GM12864 (cell line): Measurements from ENCODE around the gene CDH7.

Experiments used
- DNase-seq: peaks from one replicate; pipeline ENCODE4 v3.0.0-alpha.2; 2011; ENCODE audit warnings: low read depth
- H3K4me3 ChIP-seq: 2 replicates; pipeline ENCODE4 v1.5.1; 2011; ENCODE audit warnings: mild to moderate bottlenecking, low read depth, low read length, control low read depth
- TF ChIP-seq, protein P1 (sequence below): IDR thresholded peaks from 2 replicates; pipeline ENCODE4 v1.5.1; 2011; ENCODE audit warnings: low read depth, mild to moderate bottlenecking, moderate library complexity, low read length, control low read depth, inconsistent platforms; ENCODE audit errors: missing control alignments

The CDH7 gene

GRCh38 chr18:65767406-65767805, 16.6 kb downstream of the CDH7 start:
- TF ChIP-seq, protein P1, sequence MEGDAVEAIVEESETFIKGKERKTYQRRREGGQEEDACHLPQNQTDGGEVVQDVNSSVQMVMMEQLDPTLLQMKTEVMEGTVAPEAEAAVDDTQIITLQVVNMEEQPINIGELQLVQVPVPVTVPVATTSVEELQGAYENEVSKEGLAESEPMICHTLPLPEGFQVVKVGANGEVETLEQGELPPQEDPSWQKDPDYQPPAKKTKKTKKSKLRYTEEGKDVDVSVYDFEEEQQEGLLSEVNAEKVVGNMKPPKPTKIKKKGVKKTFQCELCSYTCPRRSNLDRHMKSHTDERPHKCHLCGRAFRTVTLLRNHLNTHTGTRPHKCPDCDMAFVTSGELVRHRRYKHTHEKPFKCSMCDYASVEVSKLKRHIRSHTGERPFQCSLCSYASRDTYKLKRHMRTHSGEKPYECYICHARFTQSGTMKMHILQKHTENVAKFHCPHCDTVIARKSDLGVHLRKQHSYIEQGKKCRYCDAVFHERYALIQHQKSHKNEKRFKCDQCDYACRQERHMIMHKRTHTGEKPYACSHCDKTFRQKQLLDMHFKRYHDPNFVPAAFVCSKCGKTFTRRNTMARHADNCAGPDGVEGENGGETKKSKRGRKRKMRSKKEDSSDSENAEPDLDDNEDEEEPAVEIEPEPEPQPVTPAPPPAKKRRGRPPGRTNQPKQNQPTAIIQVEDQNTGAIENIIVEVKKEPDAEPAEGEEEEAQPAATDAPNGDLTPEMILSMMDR = no peak
- DNase-seq = no peak

DNA sequence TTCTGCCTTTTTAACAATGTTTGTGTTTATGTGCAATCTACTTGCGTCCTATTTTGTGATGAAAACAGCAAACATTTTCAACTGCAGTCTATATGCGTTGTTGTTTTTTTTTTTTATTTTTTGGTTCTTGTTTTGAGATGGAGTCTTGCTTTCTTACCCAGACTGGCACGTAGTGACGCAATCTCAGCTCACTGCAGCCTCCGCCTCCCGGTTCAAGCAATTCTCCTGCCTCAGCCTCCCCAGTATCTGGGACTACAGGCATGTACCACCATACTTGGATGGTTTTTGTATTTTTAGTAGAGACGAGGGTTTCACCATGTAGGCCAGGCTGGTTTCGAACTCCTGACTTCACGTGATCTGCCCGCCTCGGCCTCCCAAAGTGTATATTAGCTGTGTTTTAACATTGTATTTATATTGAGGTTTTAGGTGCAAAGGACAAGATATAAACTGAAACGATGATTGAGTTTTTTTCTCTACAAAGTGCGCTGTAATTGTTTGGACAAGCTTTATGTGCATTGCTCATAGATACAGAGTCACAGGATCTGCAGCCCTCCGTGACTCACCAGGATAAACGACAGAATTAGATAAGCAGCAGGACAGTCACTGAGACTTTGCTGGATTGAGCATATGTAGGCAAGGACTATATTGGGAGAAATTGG, 17.4 kb downstream of the CDH7 start:
- DNase-seq = no peak
- no peak overlapping the region for H3K4me3 ChIP-seq
- TF ChIP-seq, protein P1 = no peak

More at GRCh38 chr18:65767406-65767805, 16.6 kb downstream of the CDH7 start:
- no peak overlapping the region for H3K4me3 ChIP-seq

GRCh38 chr18:65769652-65770051, 18.8 kb downstream of the CDH7 start:
- TF ChIP-seq, protein P1 = no peak
- DNase-seq = no peak

DNA sequence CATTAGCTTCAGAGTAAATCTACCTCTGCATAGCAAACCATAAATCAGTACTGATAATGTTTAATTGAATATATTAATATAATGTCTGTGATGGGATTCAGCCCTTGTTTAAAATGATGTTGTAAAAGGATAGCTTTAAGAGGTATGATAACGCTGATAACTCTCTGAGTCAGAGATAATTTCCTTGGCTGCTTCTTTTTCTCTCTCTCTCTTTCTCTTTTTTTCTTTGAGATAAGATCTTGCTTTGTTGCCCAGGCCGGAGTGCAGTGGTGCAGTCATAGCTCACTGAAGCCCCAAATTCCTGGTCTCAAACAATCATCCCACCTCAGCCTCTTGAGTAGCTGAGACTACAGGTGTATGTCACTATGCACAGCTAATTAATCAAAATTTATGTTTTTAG, 35.7 kb downstream of the CDH7 start:
- DNase-seq = no peak
- H3K4me3 ChIP-seq = no peak overlapping the region
- TF ChIP-seq, protein P1 = no peak

More at GRCh38 chr18:65769652-65770051, 18.8 kb downstream of the CDH7 start:
- H3K4me3 ChIP-seq = no peak overlapping the region

DNA sequence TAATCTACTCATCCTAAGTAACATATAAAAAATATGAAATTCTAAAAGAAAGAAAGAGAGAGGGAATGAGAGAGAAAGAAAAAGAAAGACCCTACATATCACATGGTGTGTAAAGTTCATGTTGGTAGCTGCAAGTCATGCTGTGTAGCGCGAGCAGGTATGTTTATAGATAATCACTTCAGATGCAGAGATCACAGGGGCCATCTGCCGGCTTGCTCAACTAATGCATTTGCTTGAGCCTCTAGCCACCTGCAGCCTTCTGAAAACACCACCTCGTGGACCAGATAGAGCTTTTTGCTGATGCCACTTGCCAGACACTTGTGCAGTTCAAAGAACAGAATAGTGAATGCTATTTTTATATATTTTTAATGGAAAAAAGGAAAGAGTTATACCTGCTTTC, 37.6 kb downstream of the CDH7 start:
- no peak overlapping the region for H3K4me3 ChIP-seq
- TF ChIP-seq, protein P1 = no peak
- no peak for DNase-seq

- no peak overlapping the region for H3K4me3 ChIP-seq
- DNase-seq = no peak
- TF ChIP-seq, protein P1 = no peak
Measured at GRCh38 chr18:65790604-65791003, 39.8 kb downstream of the CDH7 start.

- no peak for DNase-seq
- TF ChIP-seq, protein P1 = no peak
- H3K4me3 ChIP-seq = no peak overlapping the region
Measured at GRCh38 chr18:65791719-65792118, 40.9 kb downstream of the CDH7 start.
